Measurements from ENCODE around the gene RPGRIP1L. TPM values are rescaled to one million over a fixed set of nuclear protein-coding genes. Genes with fewer than 3 reads are reported as not detected.

Gene RPGRIP1L
- total and polyA plus RNA-seq, 2 of the 13 experiments (the other 11 are each of a cell fraction or from before 2014, with no cell fraction given), result 5.0 to 13.5 TPM

- TF ChIP-seq ARID5B (CRISPR knock-in tag; IDR thresholded peaks at IDR 0.05), result peak; percentile 75
- no peak for TF ChIP-seq KLF11 (CRISPR knock-in tag; IDR thresholded peaks at IDR 0.05)
- no peak for TF ChIP-seq MXI1 (IDR thresholded peaks at IDR 0.05; ENCODE audit: borderline replicate concordance, low read depth, low read length)
- TF ChIP-seq PITX1 (CRISPR knock-in tag; IDR thresholded peaks at IDR 0.05), result peak; percentile 17; the same call in 1 of the 2 replicates
- TF ChIP-seq HMG20A (CRISPR knock-in tag; IDR thresholded peaks at IDR 0.05; ENCODE audit: borderline replicate concordance), result peak; percentile 64; the same call in 1 of the 2 replicates
- TF ChIP-seq GPBP1L1 (CRISPR knock-in tag; IDR thresholded peaks at IDR 0.05), result no peak
- TF ChIP-seq ZNF841 (CRISPR knock-in tag; IDR thresholded peaks at IDR 0.05; ENCODE audit: borderline replicate concordance), result no peak
- peak; percentile 28 for TF ChIP-seq TEAD3 (CRISPR knock-in tag; optimal IDR thresholded peaks at IDR 0.05; ENCODE audit: borderline replicate concordance)
- TF ChIP-seq TCF7L2 (IDR thresholded peaks at IDR 0.05; ENCODE audit: low read depth, low read length), result no peak
- no peak for TF ChIP-seq ESRRA (CRISPR knock-in tag; IDR thresholded peaks at IDR 0.05; ENCODE audit: low read depth)
- no peak for TF ChIP-seq ZNF891 (CRISPR knock-in tag; IDR thresholded peaks at IDR 0.05)
- TF ChIP-seq SAP130 (CRISPR knock-in tag; IDR thresholded peaks at IDR 0.05; ENCODE audit: low read depth), result peak; percentile 76
- TF ChIP-seq TERF1 (CRISPR knock-in tag; IDR thresholded peaks at IDR 0.05), result no peak
- TF ChIP-seq SMAD1 (CRISPR knock-in tag; IDR thresholded peaks at IDR 0.05; ENCODE audit: borderline replicate concordance, low read depth), result no peak
- TF ChIP-seq PHB2 (IDR thresholded peaks at IDR 0.05; ENCODE audit: partially characterized antibody), result no peak
- no peak for TF ChIP-seq SATB2 (CRISPR knock-in tag; IDR thresholded peaks at IDR 0.05)
- TF ChIP-seq ZNF446 (CRISPR knock-in tag; IDR thresholded peaks at IDR 0.05), result no peak
- TF ChIP-seq ZNF737 (CRISPR knock-in tag; IDR thresholded peaks at IDR 0.05; ENCODE audit: borderline replicate concordance), result no peak
- TF ChIP-seq GABPA (IDR thresholded peaks at IDR 0.05; ENCODE audit: low read depth, low read length), result no peak
- TF ChIP-seq GABPA (CRISPR knock-in tag; IDR thresholded peaks at IDR 0.05; ENCODE audit: low read depth), result peak; percentile 66
- TF ChIP-seq AHDC1 (CRISPR knock-in tag; IDR thresholded peaks at IDR 0.05; ENCODE audit: borderline replicate concordance), result peak; percentile 67; the same call in 1 of the 2 replicates
Observed at GRCh38 chr16:53744449-53744848, 40.8 kb upstream of the RPGRIP1L start (continued).
